Measurements from ENCODE around the gene IFI6.

- no peak for TF ChIP-seq CTCF (IDR thresholded peaks at IDR 0.05)
- TF ChIP-seq POLR2AphosphoS5 (IDR thresholded peaks at IDR 0.05) = no peak
Measured at GRCh38 chr1:27635396-27636142, 36.4 kb downstream of the IFI6 start.
